NCI-H1105 treated with DMSO at 0.1 percent for 48 hours (cell line): Measurements from ENCODE around the gene GRID2.

Source experiments
- DNase-seq: peaks from one replicate; lab custom pipeline; 2025; lab: John Stamatoyannopoulos, UW

Gene GRID2

GRCh38 chr4:93409035-93409434 lies 1105.3 kb downstream of the GRID2 start:
- DNase-seq, result no peak

DNA sequence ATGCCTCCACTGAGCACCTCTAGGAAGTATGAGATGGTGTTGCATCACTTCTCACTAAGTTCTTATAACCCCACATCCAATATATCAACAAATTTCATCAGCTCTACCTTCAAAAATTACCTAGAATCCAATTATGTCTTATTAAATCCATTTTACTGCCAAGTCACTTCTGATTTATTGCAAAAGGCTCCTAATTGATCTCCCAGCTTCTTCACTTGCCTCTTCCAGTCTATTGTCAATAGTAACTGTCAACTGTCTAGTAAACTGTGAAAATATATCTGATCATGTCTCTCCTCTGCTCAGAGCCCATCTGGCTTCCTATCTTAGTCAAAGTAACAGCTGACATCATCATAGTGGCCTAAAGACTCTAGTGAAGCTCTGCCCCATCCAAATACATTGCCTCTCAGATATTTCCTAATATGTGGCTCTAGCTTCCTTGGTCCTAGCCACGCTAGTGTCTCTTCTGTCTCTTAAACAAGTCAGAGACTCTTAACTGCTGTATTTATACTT lies 1110.3 kb downstream of the GRID2 start:
- no peak for DNase-seq

DNA sequence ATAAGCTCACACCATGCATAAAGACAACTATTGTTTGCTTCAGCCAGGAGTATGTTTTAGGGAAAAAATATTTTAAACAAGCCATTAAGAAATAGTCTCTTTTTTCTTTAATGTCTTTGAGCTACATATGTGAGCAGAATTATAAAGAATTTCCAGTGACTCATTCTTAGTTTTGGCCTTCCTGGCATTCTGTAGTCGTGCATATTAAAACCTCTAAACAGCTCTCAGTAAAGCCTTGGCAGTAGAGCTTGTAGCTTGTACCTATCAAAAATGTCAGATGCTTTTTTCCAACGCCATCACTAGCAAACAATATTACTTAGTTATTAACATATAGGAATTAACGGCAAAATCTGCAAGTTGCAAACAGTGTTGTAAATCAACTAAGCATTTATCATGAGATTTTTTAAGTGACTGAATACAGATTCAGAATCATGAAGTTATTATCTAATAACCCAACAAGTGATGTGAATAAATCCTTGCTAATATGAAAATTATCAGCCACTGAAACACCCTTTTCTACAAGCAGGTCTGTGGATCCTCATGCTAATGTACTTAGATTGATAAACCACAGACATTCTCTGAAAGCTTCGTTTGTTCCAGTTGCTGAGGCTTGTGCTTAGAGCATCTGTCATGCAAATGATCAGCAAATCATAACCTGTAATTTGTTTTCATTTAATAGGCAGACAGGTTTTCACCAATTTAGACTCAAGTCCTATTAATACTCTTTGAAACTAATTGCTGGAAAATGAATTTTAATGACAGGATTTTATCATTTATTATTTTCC lies 1112.8 kb downstream of the GRID2 start:
- peak; percentile 2 for DNase-seq

DNA sequence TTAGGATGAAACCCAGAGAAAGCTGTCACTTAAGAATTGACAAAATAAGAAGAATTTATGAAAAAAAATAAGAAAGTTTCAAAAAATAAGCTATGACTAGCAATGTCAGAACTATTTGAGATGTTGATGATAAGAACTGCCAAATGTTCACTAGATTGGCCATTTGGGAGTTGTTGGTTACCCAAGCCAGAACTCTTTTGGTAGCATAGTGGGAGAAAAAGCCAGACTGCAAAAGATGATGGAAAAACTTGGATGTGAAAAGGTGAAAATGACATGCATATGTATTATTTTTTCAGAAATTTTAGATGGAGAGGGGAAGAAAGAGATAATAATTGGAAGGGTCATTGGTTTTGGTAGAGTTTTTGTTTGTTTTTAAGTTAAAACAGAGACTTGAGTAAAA lies 1127.6 kb downstream of the GRID2 start:
- DNase-seq, result no peak

DNA sequence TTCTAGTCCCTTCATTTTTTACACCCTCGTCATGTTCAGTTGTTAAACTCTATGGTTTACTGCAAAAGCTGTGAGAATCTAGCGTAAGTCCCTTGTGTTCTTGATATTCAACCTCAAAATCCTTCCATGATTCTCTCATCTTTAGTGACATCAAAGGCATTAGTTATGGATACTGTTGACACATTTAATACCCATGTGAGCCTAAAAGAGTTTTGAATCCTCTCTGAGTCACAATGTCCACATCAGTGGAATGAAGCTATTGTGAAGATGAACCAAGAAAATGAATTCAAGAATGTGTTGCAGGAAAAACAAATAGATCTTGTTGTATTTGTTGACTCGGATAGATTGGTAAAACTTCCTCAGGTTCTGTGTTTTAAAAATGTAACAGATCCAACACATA lies 1130.1 kb downstream of the GRID2 start:
- no peak for DNase-seq

DNA sequence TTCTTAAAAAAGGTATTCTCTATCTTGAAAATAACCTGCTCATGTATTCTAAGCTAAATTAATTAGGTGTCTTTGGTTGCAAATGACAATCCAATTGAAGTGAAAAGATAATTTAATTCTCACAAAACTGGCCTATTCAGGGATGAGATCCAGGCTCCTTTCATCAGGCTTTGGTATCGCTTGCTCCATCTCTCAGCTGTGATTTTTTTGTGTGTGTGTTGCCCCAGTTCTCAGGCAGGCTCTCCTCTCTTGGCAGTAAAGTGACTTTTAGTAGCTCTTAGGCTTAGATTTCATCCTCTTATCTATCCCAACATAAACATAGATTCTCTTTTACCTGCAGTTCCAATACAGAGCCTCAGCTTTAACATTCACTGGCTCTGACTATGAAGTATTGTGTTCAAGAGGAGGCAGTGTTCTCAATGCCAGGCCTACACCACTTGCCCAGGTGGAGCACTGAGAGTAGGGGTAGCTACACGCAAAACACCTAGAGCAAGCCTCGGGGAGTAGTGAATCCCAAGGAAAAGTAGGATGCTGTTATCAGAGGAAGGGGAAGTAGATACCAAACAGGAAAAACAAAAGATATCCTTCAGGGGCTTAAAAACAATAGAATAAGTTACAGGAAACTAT lies 1132.3 kb downstream of the GRID2 start:
- DNase-seq, result no peak

GRCh38 chr4:93437991-93438390 lies 1134.2 kb downstream of the GRID2 start:
- no peak for DNase-seq

GRCh38 chr4:93444860-93445259 lies 1141.1 kb downstream of the GRID2 start:
- no peak for DNase-seq

DNA sequence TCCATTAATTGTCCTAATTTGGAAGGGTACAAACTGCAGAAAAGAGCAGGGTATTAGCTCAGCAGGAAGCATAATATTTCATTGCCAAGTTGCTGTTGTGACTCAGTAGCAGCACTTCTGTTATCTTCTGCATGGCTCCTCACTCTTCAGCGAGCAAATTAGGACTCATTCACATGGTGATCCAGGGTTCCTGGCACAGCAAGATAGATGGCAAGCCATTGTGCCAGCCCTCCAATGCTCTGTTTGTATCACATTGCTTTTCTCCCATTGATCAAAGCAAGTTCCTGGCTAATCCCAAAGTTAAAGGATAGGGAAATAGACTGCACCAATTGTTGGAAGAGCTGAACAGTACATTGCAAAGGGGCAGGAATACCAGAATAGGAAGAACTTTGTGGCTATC lies 1142.3 kb downstream of the GRID2 start:
- DNase-seq, result no peak

- no peak for DNase-seq
Observed at GRCh38 chr4:93448691-93449293, 1145.0 kb downstream of the GRID2 start.

- no peak for DNase-seq
Observed at GRCh38 chr4:93451954-93452353, 1148.2 kb downstream of the GRID2 start.

DNA sequence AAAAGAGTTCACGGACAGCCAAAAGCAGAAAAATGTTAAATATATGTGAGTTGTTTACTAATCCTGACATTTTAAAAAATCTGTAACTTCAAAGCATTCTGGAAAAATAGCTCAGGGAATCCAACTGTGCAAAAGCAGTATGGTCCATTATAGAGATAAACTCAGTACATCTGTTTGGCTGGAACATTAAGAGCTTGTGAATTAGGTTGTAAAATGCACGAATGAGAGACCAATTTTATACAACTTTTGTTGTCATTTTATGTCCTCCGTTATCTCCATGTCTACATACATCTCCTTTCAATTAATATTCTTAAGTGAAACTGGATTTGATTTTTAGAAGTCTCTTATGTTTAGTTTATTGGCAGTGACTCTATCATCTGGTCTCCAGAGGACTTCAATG lies 1157.8 kb downstream of the GRID2 start:
- no peak for DNase-seq

- DNase-seq, result no peak
Observed at GRCh38 chr4:93466446-93466845, 1162.7 kb downstream of the GRID2 start.

GRCh38 chr4:93467484-93468155 lies 1163.9 kb downstream of the GRID2 start:
- no peak for DNase-seq

- no peak for DNase-seq
Observed at GRCh38 chr4:93469560-93469959, 1165.8 kb downstream of the GRID2 start.

DNA sequence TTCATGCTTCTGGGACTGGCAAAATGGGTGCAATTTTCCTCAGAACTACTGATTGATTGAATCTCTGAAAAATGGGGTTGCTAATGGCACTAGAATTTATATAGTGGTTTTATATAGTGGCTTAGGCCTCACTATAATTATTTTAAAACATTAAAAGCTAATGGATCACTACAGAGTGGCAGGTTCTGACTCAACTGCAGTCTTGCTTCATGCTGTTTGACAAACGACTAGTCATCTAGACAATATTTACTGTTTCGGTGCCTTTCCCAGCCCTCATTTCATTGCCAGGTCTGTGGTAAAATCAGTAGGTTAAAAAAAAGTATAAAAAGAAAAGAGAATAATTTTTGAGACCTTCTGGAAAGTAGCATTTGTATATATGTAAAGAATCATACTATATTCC lies 1172.0 kb downstream of the GRID2 start:
- DNase-seq, result no peak

GRCh38 chr4:93478805-93479204 lies 1175.0 kb downstream of the GRID2 start:
- no peak for DNase-seq

DNA sequence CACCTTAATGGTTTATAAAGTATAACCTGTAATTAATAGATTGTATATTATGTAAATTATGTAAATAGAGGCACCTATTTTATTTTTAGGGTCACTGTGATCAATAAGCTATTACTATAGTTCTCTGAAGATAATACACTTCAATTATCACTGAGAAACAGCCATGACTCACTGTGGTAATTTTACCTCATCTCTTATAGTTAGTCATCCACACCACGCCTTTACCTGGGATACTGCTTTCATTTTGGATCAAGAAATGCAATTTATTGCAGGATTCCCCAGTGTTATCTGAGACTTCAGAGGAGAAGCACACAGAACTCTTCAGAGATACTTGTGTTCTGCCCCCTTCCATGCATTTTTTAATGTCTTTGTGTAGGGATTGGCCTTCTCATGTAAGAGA lies 1176.7 kb downstream of the GRID2 start:
- DNase-seq, result no peak

DNA sequence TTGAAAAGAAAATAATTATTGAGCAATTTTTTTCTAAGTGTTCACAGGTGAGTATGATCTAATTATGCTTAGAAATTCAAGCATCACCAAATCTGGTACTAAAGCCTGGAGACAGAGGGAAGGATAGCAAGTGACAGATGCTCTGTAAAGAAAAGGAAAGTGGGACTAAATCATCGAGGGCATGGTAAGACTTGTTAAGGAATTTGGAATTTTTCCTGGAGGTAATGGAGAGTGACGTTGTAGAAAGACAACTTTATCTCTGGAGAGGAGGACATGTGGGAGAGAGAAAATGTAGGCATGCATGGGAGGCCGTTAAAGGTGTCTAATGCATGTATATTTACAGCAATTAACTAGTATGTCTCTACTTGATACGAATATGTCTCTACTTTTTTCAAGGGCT lies 1191.6 kb downstream of the GRID2 start:
- no peak for DNase-seq

- DNase-seq, result no peak
Observed at GRCh38 chr4:93501244-93501643, 1197.5 kb downstream of the GRID2 start.

- no peak for DNase-seq
Observed at GRCh38 chr4:93501946-93502345, 1198.2 kb downstream of the GRID2 start.

- no peak for DNase-seq
Observed at GRCh38 chr4:93502991-93503390, 1199.2 kb downstream of the GRID2 start.

DNA sequence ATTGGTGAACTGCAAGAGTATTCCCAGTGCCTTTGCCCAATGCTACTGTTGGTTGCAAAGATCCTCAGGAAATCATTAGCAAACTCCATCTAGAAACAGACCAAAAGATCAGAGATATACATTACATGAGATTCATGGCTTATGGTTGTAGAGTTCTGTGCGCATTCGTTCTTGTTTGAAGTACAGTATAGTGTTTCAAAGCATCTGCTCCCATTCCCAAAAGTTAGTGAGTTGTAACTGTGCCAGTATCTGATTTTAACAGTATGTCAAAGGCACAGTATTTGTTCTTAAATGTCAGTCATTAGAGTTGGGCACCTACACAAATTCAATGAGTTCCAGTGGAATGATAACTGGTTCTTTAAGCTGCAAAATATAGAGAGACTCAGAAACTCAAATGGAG lies 1210.1 kb downstream of the GRID2 start:
- no peak for DNase-seq
